Fibroblast of skin of left biceps (primary cell): ENCODE results near the gene TBC1D19.
"Not testable (repeated sequence)": the region's sequence is repeated elsewhere in the genome, so short reads cannot be mapped to it uniquely, and the experiment has no call there.

Source experiments
- DNase-seq, 2 experiments: peaks; one replicate each; pipeline ENCODE4 v3.0.0-alpha.2; 2013; ENCODE audit warnings: low read depth in 2 of 2

TBC1D19 gene, protein sequence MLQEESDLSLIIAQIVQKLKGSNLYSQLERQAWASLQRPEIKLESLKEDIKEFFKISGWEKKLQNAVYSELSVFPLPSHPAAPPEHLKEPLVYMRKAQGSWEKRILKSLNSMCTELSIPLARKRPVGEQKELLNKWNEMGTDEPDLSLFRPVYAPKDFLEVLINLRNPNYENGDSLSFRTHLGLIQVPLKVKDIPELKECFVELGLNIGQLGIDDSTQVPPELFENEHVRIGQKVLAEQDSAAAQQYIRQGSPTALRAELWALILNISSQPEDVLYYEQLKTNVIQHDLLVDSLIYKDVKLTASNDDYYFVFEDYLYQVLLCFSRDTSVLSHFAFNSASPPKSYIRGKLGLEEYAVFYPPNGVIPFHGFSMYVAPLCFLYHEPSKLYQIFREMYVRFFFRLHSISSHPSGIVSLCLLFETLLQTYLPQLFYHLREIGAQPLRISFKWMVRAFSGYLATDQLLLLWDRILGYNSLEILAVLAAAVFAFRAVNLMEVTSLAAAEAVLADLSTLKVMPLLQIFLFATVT

DNA sequence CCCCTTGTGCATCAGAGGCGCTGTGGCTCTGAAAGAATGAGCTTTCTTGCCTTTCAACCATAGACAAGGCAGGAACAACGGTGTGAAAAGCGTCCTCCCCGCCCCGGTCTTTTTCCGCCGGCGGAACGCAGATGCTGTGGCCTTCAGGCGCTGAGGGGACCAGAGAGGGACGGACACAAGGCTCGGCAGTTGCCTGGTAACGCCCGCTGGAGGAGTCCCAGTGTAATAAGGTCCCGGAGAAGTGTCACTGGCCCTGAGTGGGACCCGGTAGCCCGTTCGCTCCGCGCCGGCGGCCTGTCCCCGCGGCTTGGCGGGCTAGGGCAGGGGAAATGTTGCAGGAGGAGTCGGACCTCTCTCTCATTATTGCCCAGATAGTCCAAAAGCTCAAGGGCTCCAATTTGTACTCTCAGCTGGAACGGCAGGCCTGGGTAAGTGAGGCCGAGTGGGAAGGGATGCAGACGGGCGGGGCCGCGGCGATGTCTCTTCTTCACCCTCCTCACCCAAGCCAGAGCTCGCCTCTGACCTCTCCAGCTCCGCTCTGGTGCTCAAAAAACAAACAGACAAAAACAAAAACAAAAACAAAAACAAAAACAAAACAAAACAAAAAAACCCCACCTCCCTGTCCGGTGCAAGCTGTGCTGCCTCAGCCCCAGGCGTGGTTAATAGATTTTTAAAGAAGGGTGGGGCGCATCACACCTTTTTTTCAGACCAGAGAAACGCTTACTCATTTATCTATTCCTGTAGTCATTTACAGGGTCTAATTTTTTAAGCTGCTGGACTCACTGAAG, at the start of gene TBC1D19:
TSS of gene TBC1D19 (plus strand) at position 220 of the 788 bp plus-strand sequence. CDS start at position 330, 110 bp downstream.
- peak; percentile 62 to 63 for DNase-seq

- DNase-seq: no peak
Measured at GRCh38 chr4:26542991-26543390, 40.9 kb upstream of the TBC1D19 start.

DNA sequence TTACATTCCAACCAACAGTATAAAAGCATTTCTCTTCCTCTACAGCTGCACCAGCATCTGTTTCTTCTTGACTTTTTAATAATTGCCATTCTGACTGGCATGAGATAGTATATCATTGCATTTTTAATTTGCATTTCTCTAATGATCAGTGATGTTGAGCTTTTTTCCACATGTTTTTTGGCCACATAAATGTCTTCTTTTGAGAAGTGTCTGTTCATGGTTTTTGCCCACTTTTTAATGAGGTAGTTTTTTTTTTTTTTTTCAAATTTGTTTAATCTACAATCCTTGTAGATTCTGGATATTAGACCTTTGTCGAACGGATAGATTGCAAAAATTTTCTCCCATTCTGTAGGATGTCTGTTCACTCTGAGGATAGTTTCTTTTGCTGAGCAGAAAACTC, 39.5 kb upstream of the TBC1D19 start:
- DNase-seq: no peak

- not testable (repeated sequence) for DNase-seq
Measured at GRCh38 chr4:26548379-26548778, 35.5 kb upstream of the TBC1D19 start.

GRCh38 chr4:26557164-26557563, 26.7 kb upstream of the TBC1D19 start:
- DNase-seq: peak; percentile 78 to 87

DNA sequence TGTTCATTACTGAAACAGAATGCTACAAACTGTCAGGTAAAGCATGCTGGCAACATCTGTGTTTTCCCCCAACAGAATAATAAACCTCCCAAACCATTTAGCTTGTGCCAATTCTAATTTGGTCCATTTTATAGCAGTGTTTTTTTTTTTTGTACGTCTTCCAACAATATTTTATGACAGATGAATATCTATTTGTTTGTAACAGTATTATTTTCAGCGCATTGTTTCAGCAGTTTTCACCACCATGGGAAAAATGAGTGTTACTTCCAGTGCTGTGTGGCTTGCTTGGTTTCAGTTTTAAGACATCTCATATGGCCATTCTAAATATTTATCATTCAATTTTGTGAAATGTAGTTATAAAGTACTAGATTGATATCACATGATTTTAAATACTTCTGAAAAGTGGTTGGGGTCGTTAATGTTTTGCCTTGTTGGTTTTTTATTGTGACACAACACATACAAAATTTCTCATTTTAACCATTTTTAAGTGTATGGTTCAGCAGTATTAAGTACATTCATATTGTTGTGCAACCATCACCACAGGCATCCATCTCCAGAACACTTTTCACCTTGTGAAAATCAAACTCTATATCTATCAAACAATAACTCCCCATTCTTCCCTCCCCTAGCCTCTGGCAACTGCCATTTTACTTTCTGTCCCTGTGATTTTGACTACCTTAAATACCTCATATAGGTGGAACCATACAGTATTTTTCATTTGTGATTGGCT, 25.6 kb upstream of the TBC1D19 start:
- DNase-seq: no peak

DNA sequence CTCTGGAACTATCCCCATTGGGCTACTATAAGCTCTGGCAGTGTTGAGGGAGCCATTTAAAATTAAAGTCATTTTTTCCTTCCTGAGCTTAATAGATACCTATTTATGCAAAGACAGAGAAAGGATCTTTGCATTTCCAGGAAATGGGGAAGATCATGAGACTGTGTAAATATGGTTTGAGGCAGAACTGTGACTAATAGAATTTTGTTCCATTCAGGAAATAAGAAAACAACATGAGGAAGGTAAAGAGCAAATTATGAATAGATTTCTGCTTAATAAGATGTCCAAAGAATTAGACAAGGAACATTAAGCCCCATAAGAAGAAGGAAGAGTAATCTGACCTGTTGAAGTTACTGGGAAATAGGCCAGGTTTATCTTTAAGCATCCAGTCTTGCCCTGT, 17.8 kb upstream of the TBC1D19 start:
- no peak for DNase-seq

DNA sequence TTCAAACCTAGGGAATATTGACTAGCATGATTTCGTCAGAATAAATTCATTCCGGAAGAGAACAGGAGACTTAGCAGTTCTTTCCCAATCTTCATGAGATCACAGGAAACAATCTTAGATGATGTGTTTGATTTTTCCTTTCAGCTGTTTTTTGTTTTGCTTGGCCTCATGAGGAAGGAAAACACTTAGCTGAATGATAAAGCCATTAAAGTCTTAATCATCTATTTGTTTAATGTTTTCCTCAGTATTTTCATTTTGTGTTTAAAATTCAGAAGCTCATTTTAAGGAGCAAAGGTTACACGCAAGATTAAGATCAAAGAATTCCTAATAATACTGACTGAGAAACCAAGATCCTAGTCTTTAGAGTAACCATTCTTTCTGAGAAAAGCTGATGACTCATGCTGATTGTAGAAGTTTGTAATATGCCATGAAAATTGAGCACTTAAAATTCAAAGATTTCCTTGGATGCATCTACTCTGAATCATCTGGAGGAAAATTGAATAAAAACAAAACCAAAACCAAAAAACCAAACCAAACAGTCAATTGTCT, 15.4 kb upstream of the TBC1D19 start:
- peak in 1 of 2 experiments; percentile 66 for DNase-seq

DNA sequence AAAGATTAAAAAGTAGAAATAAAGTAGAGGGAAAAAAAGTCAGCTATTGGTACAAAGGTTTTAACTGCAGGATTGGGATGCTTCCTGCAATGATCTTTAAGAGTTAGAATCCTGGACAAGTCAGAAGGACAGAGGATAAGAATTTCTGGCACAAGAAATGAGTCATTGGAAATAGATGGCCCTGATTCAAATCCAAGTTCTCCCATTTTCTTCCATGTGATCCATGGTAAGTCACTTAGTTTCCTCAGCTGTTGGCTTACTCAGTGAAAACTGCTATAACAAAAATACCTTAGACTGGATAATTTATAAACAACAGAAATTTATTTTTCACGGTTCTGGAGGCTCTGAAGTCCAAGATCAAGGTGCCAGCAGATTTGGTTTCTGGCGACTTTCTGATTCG, 13.3 kb upstream of the TBC1D19 start:
- DNase-seq: no peak

GRCh38 chr4:26573389-26573794, 10.5 kb upstream of the TBC1D19 start:
- no peak for DNase-seq

DNA sequence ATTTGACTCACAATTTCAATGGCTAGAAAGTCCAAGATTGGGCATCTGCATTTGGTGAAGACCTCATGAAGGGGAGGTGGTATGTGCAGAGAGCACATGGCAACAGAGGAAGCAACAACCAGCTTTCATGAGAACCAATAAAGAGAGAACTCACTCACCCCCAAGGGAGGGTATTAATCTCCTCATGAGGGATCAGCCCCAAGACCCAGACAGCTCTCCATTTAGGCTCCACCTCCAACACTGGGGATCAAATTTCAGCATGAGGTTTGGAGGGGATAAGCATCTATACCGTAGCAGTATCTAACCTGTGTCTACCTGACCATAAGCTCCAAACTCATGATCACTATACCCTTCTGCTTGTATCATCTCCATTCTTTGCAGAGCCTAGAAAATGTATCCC, 9.3 kb upstream of the TBC1D19 start:
- no peak for DNase-seq

DNA sequence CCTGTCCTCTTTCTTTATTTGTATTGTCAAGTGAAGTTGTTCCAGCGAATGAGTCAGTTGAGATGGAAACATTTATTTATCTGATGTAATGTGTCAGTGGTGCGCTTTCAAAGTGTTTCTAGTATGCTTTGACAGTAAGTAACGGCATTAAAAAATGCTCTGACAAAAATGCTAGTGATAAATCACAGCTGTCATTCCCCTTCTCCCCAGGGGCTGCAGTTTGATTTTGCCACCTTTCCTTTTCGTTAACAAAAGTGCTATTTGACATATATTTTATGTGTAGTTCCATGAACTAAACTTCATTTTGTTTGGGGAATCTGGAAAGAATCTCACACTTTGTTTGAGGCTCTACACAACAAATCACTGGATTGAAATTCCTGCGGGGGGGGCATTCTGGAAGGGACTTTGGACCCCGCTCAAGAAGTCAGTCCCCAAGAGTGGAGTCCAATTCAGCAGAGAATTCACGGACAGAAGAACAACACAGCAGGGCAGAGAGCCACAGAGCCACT, 7.6 kb upstream of the TBC1D19 start:
- DNase-seq: no peak

DNA sequence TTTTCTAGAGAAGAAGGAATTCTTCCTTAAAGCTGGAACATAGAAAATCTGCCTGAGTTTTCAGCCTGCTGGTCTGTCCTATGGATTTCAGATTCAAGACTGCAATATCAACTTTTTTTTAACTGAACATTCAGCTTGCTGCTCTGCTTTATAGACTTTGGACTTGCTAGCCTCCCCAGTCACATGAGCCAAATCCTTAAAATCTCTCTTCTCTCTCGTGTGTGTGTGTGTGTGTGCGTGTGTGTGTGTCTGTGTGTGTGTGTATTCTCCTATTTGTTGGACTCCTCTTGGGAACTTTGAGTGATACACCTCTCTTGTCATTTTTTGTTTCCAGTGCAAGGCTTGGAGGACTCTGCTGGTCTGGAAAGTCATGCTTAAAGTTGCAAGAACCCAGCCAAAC, 6.8 kb upstream of the TBC1D19 start:
- DNase-seq: no peak

- no peak for DNase-seq
Measured at GRCh38 chr4:26579169-26579568, 4.7 kb upstream of the TBC1D19 start.

DNA sequence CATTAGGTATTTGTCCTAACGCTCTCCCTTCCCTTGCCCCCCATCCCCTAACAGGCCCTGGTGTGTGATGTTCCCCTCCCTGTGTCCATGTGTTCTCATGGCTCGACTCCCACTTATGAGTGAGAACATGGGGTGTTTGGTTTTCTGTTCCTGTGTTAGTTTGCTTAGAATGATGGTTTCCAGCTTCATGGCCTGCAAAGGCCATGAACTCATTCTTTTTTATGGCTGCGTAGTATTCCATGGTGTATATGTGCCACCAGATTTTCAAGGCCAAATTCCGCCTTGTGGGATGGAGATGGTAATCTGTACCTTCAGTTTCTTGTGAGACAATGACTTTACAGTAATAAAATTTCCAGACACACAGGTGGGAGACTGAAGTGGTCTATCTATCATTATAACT, 2.5 kb upstream of the TBC1D19 start:
- DNase-seq: not testable (repeated sequence)

- DNase-seq: no peak
Measured at GRCh38 chr4:26583538-26583864, 383 bp upstream of the TBC1D19 start.

GRCh38 chr4:26584725-26585124, 841 bp downstream of the TBC1D19 start:
- DNase-seq: no peak

- no peak for DNase-seq
Measured at GRCh38 chr4:26589705-26590104, 5.8 kb downstream of the TBC1D19 start.

DNA sequence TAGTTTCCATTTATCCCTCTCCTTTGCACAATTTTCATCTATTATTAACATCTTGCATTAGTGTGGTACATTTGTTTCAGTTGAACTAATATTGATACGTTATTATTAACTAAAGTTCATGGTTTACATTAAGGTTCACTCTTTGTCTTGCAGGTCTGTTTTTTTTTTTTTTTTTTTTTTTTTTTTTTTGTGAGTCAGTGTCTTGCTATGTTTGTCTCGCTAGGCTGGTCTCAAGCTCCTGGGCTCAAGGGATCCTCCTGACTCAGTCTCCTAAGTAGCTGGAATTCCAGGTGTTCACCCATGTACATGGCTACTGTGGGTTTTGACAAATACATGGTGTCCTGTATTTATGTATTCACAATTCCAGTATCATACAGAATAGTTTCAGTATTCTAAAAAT, 6.8 kb downstream of the TBC1D19 start:
- no peak for DNase-seq

- DNase-seq: not testable (repeated sequence)
Measured at GRCh38 chr4:26593557-26593956, 9.7 kb downstream of the TBC1D19 start.

- DNase-seq: no peak
Measured at GRCh38 chr4:26594371-26594770, 10.5 kb downstream of the TBC1D19 start.

- no peak for DNase-seq
Measured at GRCh38 chr4:26594778-26595177, 10.9 kb downstream of the TBC1D19 start.
